ACC112 (cell line): ENCODE results near the gene EPHB1.

ENCODE experiments used
- H2AFZ ChIP-seq: fragments of 200-600 bp; sonication (generic); one replicate; pipeline ENCODE4 v1.6.0; 2017; ENCODE audit warnings: antibody characterized with exemption, low read length; ENCODE audit not compliant: unreplicated experiment
- H3K27ac ChIP-seq: fragments of 200-600 bp; sonication (generic); 2 replicates; pipeline ENCODE4 v1.5.1; 2014; ENCODE audit warnings: low read depth, mild to moderate bottlenecking, antibody characterized with exemption, low read length, moderate library complexity
- H3K27me3 ChIP-seq: fragments of 200-600 bp; sonication (generic); 2 replicates; pipeline ENCODE4 v1.6.1; 2014; ENCODE audit warnings: mild to moderate bottlenecking, antibody characterized with exemption, low read length, moderate library complexity, mixed read lengths; ENCODE audit not compliant: insufficient read depth
- H3K36me3 ChIP-seq: fragments of 200-600 bp; sonication (generic); 2 replicates; pipeline ENCODE4 v1.6.1; 2016; ENCODE audit warnings: mild to moderate bottlenecking, antibody characterized with exemption, low read length, moderate library complexity, mixed read lengths; ENCODE audit not compliant: insufficient read depth
- H3K4me1 ChIP-seq: fragments of 200-600 bp; sonication (generic); one replicate; pipeline ENCODE4 v1.6.1; 2016; ENCODE audit warnings: low read length, mixed read lengths; ENCODE audit not compliant: insufficient read depth, unreplicated experiment, control insufficient read depth
- H3K4me3 ChIP-seq: fragments of 200-600 bp; sonication (generic); 2 replicates; pipeline ENCODE4 v1.5.1; 2014; ENCODE audit warnings: mild to moderate bottlenecking, low read depth, low read length
- H3K79me2 ChIP-seq: fragments of 200-600 bp; sonication (generic); one replicate; pipeline ENCODE4 v1.6.0; 2016; ENCODE audit warnings: low read length; ENCODE audit not compliant: control insufficient read depth, unreplicated experiment, insufficient read depth

EPHB1 gene

GRCh38 chr3:134905647-134905935 is 110.5 kb downstream of the EPHB1 start:
- no peaks in the 10 kb centered on the region for H3K4me1 ChIP-seq
- H3K36me3 ChIP-seq, result no peaks in the 10 kb centered on the region
- H2AFZ ChIP-seq, result no peak overlapping the region
- no peaks in the 10 kb centered on the region for H3K27me3 ChIP-seq
- H3K4me3 ChIP-seq, result no peak overlapping the region
- H3K27ac ChIP-seq, result no peak overlapping the region
- H3K79me2 ChIP-seq, result no peaks in the 10 kb centered on the region

- H3K4me3 ChIP-seq, result no peak overlapping the region
- H3K4me1 ChIP-seq, result no peaks in the 10 kb centered on the region
- no peaks in the 10 kb centered on the region for H3K79me2 ChIP-seq
- H3K27ac ChIP-seq, result no peak overlapping the region
- H3K27me3 ChIP-seq, result no peaks in the 10 kb centered on the region
- H2AFZ ChIP-seq, result no peak overlapping the region
- no peaks in the 10 kb centered on the region for H3K36me3 ChIP-seq
Measured at GRCh38 chr3:134908271-134908670, 113.2 kb downstream of the EPHB1 start.

DNA sequence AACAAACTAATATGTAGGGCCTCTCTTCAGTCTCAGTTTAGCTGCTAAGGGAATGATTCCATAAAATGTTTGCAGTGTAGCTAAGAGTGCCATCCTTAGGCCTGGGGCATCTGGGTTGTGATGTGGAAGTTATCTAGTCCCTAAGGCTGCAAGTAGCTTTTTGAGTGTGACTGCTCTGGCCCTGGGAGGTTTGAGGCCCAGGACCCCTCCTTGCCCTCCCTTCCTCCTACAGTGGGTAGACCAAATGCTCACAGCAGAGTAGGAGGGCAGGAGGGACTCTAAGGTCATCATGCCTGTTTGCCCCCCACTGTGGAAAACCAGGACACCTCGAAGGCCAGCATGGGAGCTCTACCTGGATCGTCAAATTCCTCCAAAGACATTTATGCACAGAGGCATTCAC is 115.0 kb downstream of the EPHB1 start:
- Histone ChIP-seq H3K4me3 (no peak overlapping the region), H3K36me3 (no peaks in the 10 kb centered on the region), H3K79me2 (no peaks in the 10 kb centered on the region), H2AFZ (no peak overlapping the region), H3K4me1 (no peaks in the 10 kb centered on the region), H3K27me3 (no peaks in the 10 kb centered on the region), H3K27ac (no peak overlapping the region)

- Histone ChIP-seq H3K4me3 (no peak overlapping the region), H3K79me2 (no peaks in the 10 kb centered on the region), H3K27ac (no peak overlapping the region), H3K4me1 (no peaks in the 10 kb centered on the region), H2AFZ (no peak overlapping the region), H3K36me3 (no peaks in the 10 kb centered on the region), H3K27me3 (no peaks in the 10 kb centered on the region)
Measured at GRCh38 chr3:134911586-134912548, 116.8 kb downstream of the EPHB1 start.

- H3K27ac ChIP-seq, result no peak overlapping the region
- no peak overlapping the region for H3K4me3 ChIP-seq
- H2AFZ ChIP-seq, result no peak overlapping the region
- H3K36me3 ChIP-seq, result no peaks in the 10 kb centered on the region
- no peaks in the 10 kb centered on the region for H3K79me2 ChIP-seq
- H3K4me1 ChIP-seq, result no peaks in the 10 kb centered on the region
- H3K27me3 ChIP-seq, result no peaks in the 10 kb centered on the region
Measured at GRCh38 chr3:134916276-134916961, 121.4 kb downstream of the EPHB1 start.

DNA sequence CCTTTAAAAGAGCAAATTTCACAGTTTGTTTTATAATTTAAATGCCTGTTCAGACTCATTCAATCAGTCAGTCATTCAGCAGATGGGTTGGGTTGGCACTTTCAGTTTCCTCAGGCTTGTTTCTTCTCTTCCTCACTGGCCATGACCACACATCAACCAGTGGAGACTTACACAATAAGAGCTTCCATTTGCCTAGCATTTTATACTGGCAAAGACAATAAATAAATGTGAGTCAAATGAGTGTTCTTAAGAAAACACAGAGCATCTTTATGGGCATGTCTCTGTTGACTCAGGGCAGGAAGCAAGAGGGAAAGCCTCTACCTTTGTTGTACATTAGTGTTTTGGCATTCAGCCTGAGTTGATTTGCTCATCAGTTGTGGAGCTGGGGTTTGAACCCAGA is 122.6 kb downstream of the EPHB1 start:
- Histone ChIP-seq H3K4me3 (no peak overlapping the region), H3K79me2 (no peaks in the 10 kb centered on the region), H3K27ac (no peak overlapping the region), H2AFZ (no peak overlapping the region), H3K27me3 (no peaks in the 10 kb centered on the region), H3K36me3 (no peaks in the 10 kb centered on the region), H3K4me1 (no peaks in the 10 kb centered on the region)

DNA sequence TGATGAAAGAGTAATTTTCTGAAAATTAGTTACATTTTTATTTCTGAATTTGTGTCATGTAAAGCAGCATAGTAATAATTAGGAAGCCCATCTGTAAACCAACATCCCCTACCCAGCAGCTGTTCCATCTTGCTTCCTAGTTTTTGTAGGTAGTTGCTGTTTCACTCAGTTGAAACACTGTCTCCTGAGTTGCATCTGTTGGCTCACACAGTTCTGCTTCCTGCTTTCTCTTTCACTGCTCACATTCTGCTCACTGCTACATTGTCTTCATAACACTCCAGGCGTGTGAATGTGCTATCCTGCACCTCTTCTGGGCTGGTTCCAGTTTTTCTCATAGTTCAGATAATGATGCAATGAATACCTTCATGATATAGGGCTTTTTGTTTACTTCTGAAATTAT is 123.4 kb downstream of the EPHB1 start:
- no peak overlapping the region for H2AFZ ChIP-seq
- no peaks in the 10 kb centered on the region for H3K27me3 ChIP-seq
- H3K4me3 ChIP-seq, result no peak overlapping the region
- H3K36me3 ChIP-seq, result no peaks in the 10 kb centered on the region
- no peaks in the 10 kb centered on the region for H3K4me1 ChIP-seq
- no peaks in the 10 kb centered on the region for H3K79me2 ChIP-seq
- H3K27ac ChIP-seq, result no peak overlapping the region

GRCh38 chr3:134922101-134922500 is 127.0 kb downstream of the EPHB1 start:
- H3K4me1 ChIP-seq, result no peaks in the 10 kb centered on the region
- no peaks in the 10 kb centered on the region for H3K36me3 ChIP-seq
- no peak overlapping the region for H2AFZ ChIP-seq
- no peaks in the 10 kb centered on the region for H3K27me3 ChIP-seq
- H3K4me3 ChIP-seq, result no peak overlapping the region
- H3K27ac ChIP-seq, result no peak overlapping the region
- H3K79me2 ChIP-seq, result no peaks in the 10 kb centered on the region

DNA sequence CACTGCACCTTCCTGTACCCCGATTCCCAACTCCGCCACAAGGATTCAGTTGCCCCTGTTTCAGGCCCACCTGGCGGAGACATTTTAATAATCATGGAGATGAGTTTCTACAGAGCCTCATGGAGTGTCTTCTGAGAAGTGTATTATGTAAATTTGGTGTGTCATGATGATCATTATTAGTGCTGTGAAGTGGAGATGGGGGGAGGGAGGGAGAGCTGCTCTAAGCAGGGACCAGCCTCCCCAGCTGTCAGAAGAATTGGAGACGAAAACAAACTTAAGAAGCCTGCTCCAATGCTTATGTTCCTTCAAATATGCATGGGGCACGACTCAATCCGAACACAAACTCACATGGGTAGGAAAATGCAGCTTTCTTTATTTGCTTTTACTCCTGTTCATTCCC is 127.8 kb downstream of the EPHB1 start:
- H3K4me3 ChIP-seq, result no peak overlapping the region
- no peaks in the 10 kb centered on the region for H3K27me3 ChIP-seq
- no peak overlapping the region for H3K27ac ChIP-seq
- no peak overlapping the region for H2AFZ ChIP-seq
- no peaks in the 10 kb centered on the region for H3K79me2 ChIP-seq
- no peaks in the 10 kb centered on the region for H3K4me1 ChIP-seq
- no peaks in the 10 kb centered on the region for H3K36me3 ChIP-seq

GRCh38 chr3:134923286-134923685 is 128.2 kb downstream of the EPHB1 start:
- Histone ChIP-seq H3K36me3 (no peaks in the 10 kb centered on the region), H3K27ac (no peak overlapping the region), H3K4me1 (no peaks in the 10 kb centered on the region), H3K27me3 (no peaks in the 10 kb centered on the region), H3K4me3 (no peak overlapping the region), H3K79me2 (no peaks in the 10 kb centered on the region), H2AFZ (no peak overlapping the region)

GRCh38 chr3:134927599-134927998 is 132.5 kb downstream of the EPHB1 start:
- Histone ChIP-seq H3K27me3 (no peaks in the 10 kb centered on the region), H3K4me1 (no peaks in the 10 kb centered on the region), H3K4me3 (no peak overlapping the region), H3K79me2 (no peaks in the 10 kb centered on the region), H3K36me3 (no peaks in the 10 kb centered on the region), H3K27ac (no peak overlapping the region), H2AFZ (no peak overlapping the region)
